ENCODE data around the gene COQ3. TPM values are rescaled to one million over a fixed set of nuclear protein-coding genes. Genes with fewer than 3 reads are reported as not detected.

The COQ3 gene
- total RNA-seq (1 to 10 TPM; 4.0 to 4.8 TPM), polyA plus RNA-seq (10 to 100 TPM in 1 of 3 donors, 1 to 10 TPM in 2; 6.3 to 12.0 (median 7.7) TPM), total RNA-seq (0 to 16.9 (median 4.7) reads per million in 6 experiments)

- peak; percentile 69 to 73 for ATAC-seq
- Mint-ChIP-seq H3K9me3 (no peaks in the 10 kb centered on the region), H3K27me3 (no peaks in the 10 kb centered on the region), H3K36me3 (peaks cover 0 to 6% (median 2%) of the 10 kb centered on the region in 3 donors), H3K4me1 (peaks cover 2 to 27% (median 17%) of the 10 kb centered on the region in 4 donors), H3K4me3 (peak within 1 kb of the TSS; percentile 86 to 98 (median 94)), H3K27ac (peak within 1 kb of the TSS; percentile 81 to 96 (median 92))
- peak; percentile 35 to 80 (median 62) for DNase-seq
- POLR2A ChIA-PET, result interaction anchor here (0.6 to 4.6 kb wide), 5 partner anchors 9 to 317 kb away, joined by 3 to 42 read pairs (median 5); partner anchors contain the start of genes CCNC and PNISR
Observed at GRCh38 chr6:99393698-99394531, at the start of gene COQ3. TSS of gene COQ3 (minus strand) at chr6:99394195. CDS start at chr6:99394179, 16 bp downstream.

GRCh38 chr6:99434702-99435530, 40.9 kb upstream of the COQ3 start:
- H3K27me3 Mint-ChIP-seq, result no peaks in the 10 kb centered on the region
- H3K27ac Mint-ChIP-seq, result no peak overlapping the region
- no peak overlapping the region for H3K4me3 Mint-ChIP-seq
- POLR2A ChIA-PET, result no interaction called here
- DNase-seq, result peak in 3 of 10 donors; percentile 29 to 33 (median 29)
- H3K9me3 Mint-ChIP-seq, result no peaks in the 10 kb centered on the region
- ATAC-seq, result peak; percentile 73 to 76
- peaks cover 0 to 11% (median 0%) of the 10 kb centered on the region in 3 donors for H3K36me3 Mint-ChIP-seq
- H3K4me1 Mint-ChIP-seq, result peaks cover 0 to 1% (median 0%) of the 10 kb centered on the region in 4 donors

- no peak for ATAC-seq
- POLR2A ChIA-PET, result no interaction called here
Observed at GRCh38 chr6:99432877-99433276, 38.9 kb upstream of the COQ3 start.

GRCh38 chr6:99431901-99432300, 37.9 kb upstream of the COQ3 start:
- no peaks in the 10 kb centered on the region for H3K9me3 Mint-ChIP-seq
- DNase-seq (no peak), ATAC-seq (no peak)
- H3K27ac Mint-ChIP-seq, result no peak overlapping the region
- no peak overlapping the region for H3K4me3 Mint-ChIP-seq
- no peaks in the 10 kb centered on the region for H3K27me3 Mint-ChIP-seq
- H3K4me1 Mint-ChIP-seq, result peaks cover 1 to 18% (median 15%) of the 10 kb centered on the region in 4 donors
- peaks cover 0 to 13% (median 0%) of the 10 kb centered on the region in 3 donors for H3K36me3 Mint-ChIP-seq
- POLR2A ChIA-PET, result no interaction called here

More at GRCh38 chr6:99432877-99433276, 38.9 kb upstream of the COQ3 start:
- peak overlapping the region in 1 of 10 donors; percentile 63 for H3K27ac Mint-ChIP-seq
- no peak overlapping the region for H3K4me3 Mint-ChIP-seq
- no peaks in the 10 kb centered on the region for H3K9me3 Mint-ChIP-seq
- H3K27me3 Mint-ChIP-seq, result no peaks in the 10 kb centered on the region
- H3K4me1 Mint-ChIP-seq, result peaks cover 1 to 8% (median 7%) of the 10 kb centered on the region in 4 donors
- DNase-seq, result no peak
- peaks cover 0 to 13% (median 0%) of the 10 kb centered on the region in 3 donors for H3K36me3 Mint-ChIP-seq

GRCh38 chr6:99427988-99428387, 34.0 kb upstream of the COQ3 start:
- Mint-ChIP-seq H3K27me3 (peaks cover 0 to 1% (median 0%) of the 10 kb centered on the region in 5 donors), H3K27ac (peak overlapping the region in 1 of 10 donors; percentile 34), H3K4me1 (peaks cover 15 to 45% (median 41%) of the 10 kb centered on the region in 4 donors), H3K36me3 (peaks cover 0 to 15% (median 5%) of the 10 kb centered on the region in 3 donors), H3K4me3 (peak overlapping the region in 1 of 10 donors; percentile 5), H3K9me3 (no peaks in the 10 kb centered on the region)
- no peak for DNase-seq
- POLR2A ChIA-PET, result no interaction called here
- no peak for ATAC-seq

GRCh38 chr6:99426451-99426757, 32.4 kb upstream of the COQ3 start:
- POLR2A ChIA-PET, result interaction anchor here (1.3 to 2.4 kb wide), 5 partner anchors 24 to 112 kb away, joined by 4 to 14 read pairs (median 4); partner anchors contain the start of gene USP45
- H3K4me1 Mint-ChIP-seq, result peaks cover 21 to 60% (median 57%) of the 10 kb centered on the region in 4 donors
- H3K4me3 Mint-ChIP-seq, result peak overlapping the region; percentile 94 to 100 (median 98)
- ATAC-seq (no peak), DNase-seq (no peak)
- no peaks in the 10 kb centered on the region for H3K9me3 Mint-ChIP-seq
- H3K27me3 Mint-ChIP-seq, result peaks cover 0 to 1% (median 0%) of the 10 kb centered on the region in 5 donors
- peaks cover 4 to 21% (median 5%) of the 10 kb centered on the region in 3 donors for H3K36me3 Mint-ChIP-seq
- peak overlapping the region in 8 of 10 donors; percentile 97 to 100 (median 99) for H3K27ac Mint-ChIP-seq

- Mint-ChIP-seq H3K36me3 (peaks cover 5 to 20% (median 7%) of the 10 kb centered on the region in 3 donors), H3K27me3 (peaks cover 0 to 1% (median 0%) of the 10 kb centered on the region in 5 donors), H3K27ac (peak overlapping the region; percentile 95 to 100 (median 99)), H3K4me3 (peak overlapping the region; percentile 94 to 100 (median 98)), H3K9me3 (no peaks in the 10 kb centered on the region), H3K4me1 (peaks cover 25 to 66% (median 62%) of the 10 kb centered on the region in 4 donors)
- POLR2A ChIA-PET, result interaction anchor here (1.3 to 5.1 kb wide), 7 partner anchors 23 to 142 kb away, joined by 4 to 42 read pairs (median 5); partner anchors contain the start of genes CCNC, COQ3 and USP45
- peak; percentile 42 to 46 for ATAC-seq
- DNase-seq, result peak in 6 of 10 donors; percentile 25 to 78 (median 45)
Observed at GRCh38 chr6:99425647-99426450, 31.9 kb upstream of the COQ3 start.

GRCh38 chr6:99424761-99425646, 31.0 kb upstream of the COQ3 start, which contains the start of gene PNISR:
TSS of gene PNISR (minus strand) at chr6:99425308. CDS start at chr6:99414659, 10,649 bp downstream.
- H3K27me3 Mint-ChIP-seq, result peaks cover 0 to 1% (median 0%) of the 10 kb centered on the region in 5 donors
- peaks cover 5 to 20% (median 7%) of the 10 kb centered on the region in 3 donors for H3K36me3 Mint-ChIP-seq
- peak; percentile 78 to 95 (median 90) for DNase-seq
- peaks cover 26 to 74% (median 69%) of the 10 kb centered on the region in 4 donors for H3K4me1 Mint-ChIP-seq
- peak within 1 kb of the TSS; percentile 94 to 100 (median 98) for H3K4me3 Mint-ChIP-seq
- peak; percentile 85 to 87 for ATAC-seq
- no peaks in the 10 kb centered on the region for H3K9me3 Mint-ChIP-seq
- peak within 1 kb of the TSS; percentile 95 to 100 (median 99) for H3K27ac Mint-ChIP-seq
- POLR2A ChIA-PET, result interaction anchor here (0.7 to 5.1 kb wide), 9 partner anchors 23 to 1456 kb away, joined by 3 to 42 read pairs (median 4); partner anchors contain the start of genes ASCC3, CCNC, COQ3 and USP45

- H3K27ac Mint-ChIP-seq, result peak overlapping the region in 9 of 10 donors; percentile 26 to 99 (median 83)
- POLR2A ChIA-PET, result interaction anchor here (0.7 to 5.1 kb wide), 5 partner anchors 29 to 1457 kb away, joined by 3 to 42 read pairs (median 14); partner anchors contain the start of genes ASCC3, CCNC and COQ3
- no peaks in the 10 kb centered on the region for H3K9me3 Mint-ChIP-seq
- H3K4me1 Mint-ChIP-seq, result peaks cover 27 to 83% (median 72%) of the 10 kb centered on the region in 4 donors
- H3K27me3 Mint-ChIP-seq, result peaks cover 0 to 1% (median 0%) of the 10 kb centered on the region in 5 donors
- peak overlapping the region; percentile 77 to 100 (median 98) for H3K4me3 Mint-ChIP-seq
- DNase-seq (no peak), ATAC-seq (no peak)
- H3K36me3 Mint-ChIP-seq, result peaks cover 5 to 20% (median 7%) of the 10 kb centered on the region in 3 donors
Observed at GRCh38 chr6:99424022-99424421, 30.0 kb upstream of the COQ3 start.

- H3K9me3 Mint-ChIP-seq, result no peaks in the 10 kb centered on the region
- peak overlapping the region; percentile 77 to 100 (median 98) for H3K4me3 Mint-ChIP-seq
- peaks cover 0 to 1% (median 0%) of the 10 kb centered on the region in 5 donors for H3K27me3 Mint-ChIP-seq
- peak overlapping the region in 8 of 10 donors; percentile 4 to 98 (median 28) for H3K27ac Mint-ChIP-seq
- DNase-seq (no peak), ATAC-seq (no peak)
- peaks cover 5 to 22% (median 7%) of the 10 kb centered on the region in 3 donors for H3K36me3 Mint-ChIP-seq
- POLR2A ChIA-PET, result interaction anchor here (0.7 to 5.1 kb wide), 3 partner anchors 28 to 459 kb away, joined by 4 to 42 read pairs (median 24); partner anchors contain the start of genes CCNC and COQ3
- peaks cover 30 to 85% (median 71%) of the 10 kb centered on the region in 4 donors for H3K4me1 Mint-ChIP-seq
Observed at GRCh38 chr6:99422912-99423311, 28.9 kb upstream of the COQ3 start.
